ENCODE measurements around the gene ARHGEF11.

ARHGEF11 gene

GRCh38 chr1:156949127-156949526 lies 96.4 kb downstream of the ARHGEF11 start:
- H3K27me3 ChIP-seq (replicated peaks in 2 of 5; ENCODE audit: control insufficient read depth in 4 of 5, insufficient read depth in 5 of 5, low read length in 4 of 5) = no peaks in the 10 kb centered on the region
- 89% methylated on average over 1 of the region's 5 CpGs for WGBS (ENCODE audit: insufficient coverage)
- H3K36me3 ChIP-seq (ENCODE audit: control insufficient read depth in 4 of 4, insufficient read depth in 4 of 4, low read length in 3 of 4) = peaks cover 4 to 68% (median 34%) of the 10 kb centered on the region in 4 experiments
- ChIA-PET POLR2A (no interaction called here), CTCF (interaction anchor here (0.8 to 2.3 kb wide), 8 partner anchors 10 to 125 kb away, joined by 3 to 8 read pairs (median 4); no protein-coding TSS in a partner anchor)
- H3K4me1 ChIP-seq (ENCODE audit: control extremely low read depth in 1 of 4, control insufficient read depth in 4 of 4, insufficient read depth in 4 of 4, low read length in 3 of 4) = no peaks in the 10 kb centered on the region
- no peak for DNase-seq
- H3K4me3 ChIP-seq (ENCODE audit: control insufficient read depth in 1 of 7, extremely low read depth in 1 of 7, insufficient read depth in 4 of 7, low read depth in 2 of 7, low read length in 6 of 7) = no peak overlapping the region
- no peaks in the 10 kb centered on the region for H3K9me3 ChIP-seq (ENCODE audit: control extremely low read depth in 1 of 5, control insufficient read depth in 4 of 5, insufficient read depth in 2 of 5, low read depth in 1 of 5, low read length in 4 of 5)
- no peak overlapping the region for H3K27ac ChIP-seq (ENCODE audit: insufficient read depth in 1 of 2, low read depth in 1 of 2, low read length in 2 of 2, poor library complexity in 1 of 2, severe bottlenecking in 2 of 2)

GRCh38 chr1:156948708-156949107 lies 96.8 kb downstream of the ARHGEF11 start:
- Histone ChIP-seq H3K27ac (ENCODE audit: insufficient read depth in 1 of 2, low read depth in 1 of 2, low read length in 2 of 2, poor library complexity in 1 of 2, severe bottlenecking in 2 of 2) (no peak overlapping the region), H3K27me3 (replicated peaks in 2 of 5; ENCODE audit: control insufficient read depth in 4 of 5, insufficient read depth in 5 of 5, low read length in 4 of 5) (no peaks in the 10 kb centered on the region), H3K4me1 (ENCODE audit: control extremely low read depth in 1 of 4, control insufficient read depth in 4 of 4, insufficient read depth in 4 of 4, low read length in 3 of 4) (no peaks in the 10 kb centered on the region), H3K4me3 (ENCODE audit: control insufficient read depth in 1 of 7, extremely low read depth in 1 of 7, insufficient read depth in 4 of 7, low read depth in 2 of 7, low read length in 6 of 7) (no peak overlapping the region), H3K36me3 (ENCODE audit: control insufficient read depth in 4 of 4, insufficient read depth in 4 of 4, low read length in 3 of 4) (peaks cover 4 to 73% (median 38%) of the 10 kb centered on the region in 4 experiments), H3K9me3 (ENCODE audit: control extremely low read depth in 1 of 5, control insufficient read depth in 4 of 5, insufficient read depth in 2 of 5, low read depth in 1 of 5, low read length in 4 of 5) (no peaks in the 10 kb centered on the region)
- ChIA-PET CTCF (interaction anchor here (0.7 to 1.3 kb wide), 5 partner anchors 9 to 102 kb away, joined by 3 to 4 read pairs (median 3); no protein-coding TSS in a partner anchor), POLR2A (no interaction called here)
- WGBS (ENCODE audit: insufficient coverage) = 89% methylated on average over 3 of the region's 4 CpGs
- DNase-seq = no peak

GRCh38 chr1:156947818-156948525 lies 97.6 kb downstream of the ARHGEF11 start:
- H3K4me1 ChIP-seq (ENCODE audit: control extremely low read depth in 1 of 4, control insufficient read depth in 4 of 4, insufficient read depth in 4 of 4, low read length in 3 of 4) = no peaks in the 10 kb centered on the region
- H3K27ac ChIP-seq (ENCODE audit: insufficient read depth in 1 of 2, low read depth in 1 of 2, low read length in 2 of 2, poor library complexity in 1 of 2, severe bottlenecking in 2 of 2) = no peak overlapping the region
- ChIA-PET POLR2A (no interaction called here), CTCF (interaction anchor here (0.7 to 1.2 kb wide), 4 partner anchors 10 to 20 kb away, joined by 3 to 4 read pairs (median 3); no protein-coding TSS in a partner anchor)
- H3K4me3 ChIP-seq (ENCODE audit: control insufficient read depth in 1 of 7, extremely low read depth in 1 of 7, insufficient read depth in 4 of 7, low read depth in 2 of 7, low read length in 6 of 7) = no peak overlapping the region
- WGBS (ENCODE audit: insufficient coverage) = 98% methylated on average over 14 of the region's 17 CpGs
- no peaks in the 10 kb centered on the region for H3K9me3 ChIP-seq (ENCODE audit: control extremely low read depth in 1 of 5, control insufficient read depth in 4 of 5, insufficient read depth in 2 of 5, low read depth in 1 of 5, low read length in 4 of 5)
- peaks cover 4 to 77% (median 41%) of the 10 kb centered on the region in 4 experiments for H3K36me3 ChIP-seq (ENCODE audit: control insufficient read depth in 4 of 4, insufficient read depth in 4 of 4, low read length in 3 of 4)
- DNase-seq = no peak
- H3K27me3 ChIP-seq (replicated peaks in 2 of 5; ENCODE audit: control insufficient read depth in 4 of 5, insufficient read depth in 5 of 5, low read length in 4 of 5) = no peaks in the 10 kb centered on the region

- H3K4me3 ChIP-seq (ENCODE audit: control insufficient read depth in 1 of 7, extremely low read depth in 1 of 7, insufficient read depth in 4 of 7, low read depth in 2 of 7, low read length in 6 of 7) = no peak overlapping the region
- H3K27me3 ChIP-seq (replicated peaks in 2 of 5; ENCODE audit: control insufficient read depth in 4 of 5, insufficient read depth in 5 of 5, low read length in 4 of 5) = no peaks in the 10 kb centered on the region
- no peak overlapping the region for H3K27ac ChIP-seq (ENCODE audit: insufficient read depth in 1 of 2, low read depth in 1 of 2, low read length in 2 of 2, poor library complexity in 1 of 2, severe bottlenecking in 2 of 2)
- peaks cover 4 to 77% (median 43%) of the 10 kb centered on the region in 4 experiments for H3K36me3 ChIP-seq (ENCODE audit: control insufficient read depth in 4 of 4, insufficient read depth in 4 of 4, low read length in 3 of 4)
- ChIA-PET CTCF (interaction anchor here (0.9 to 1.2 kb wide), 3 partner anchors 11 to 19 kb away, joined by 3 read pairs; no protein-coding TSS in a partner anchor), POLR2A (no interaction called here)
- 98% methylated on average over 8 of the region's 9 CpGs for WGBS (ENCODE audit: insufficient coverage)
- H3K4me1 ChIP-seq (ENCODE audit: control extremely low read depth in 1 of 4, control insufficient read depth in 4 of 4, insufficient read depth in 4 of 4, low read length in 3 of 4) = no peaks in the 10 kb centered on the region
- no peak for DNase-seq
- no peaks in the 10 kb centered on the region for H3K9me3 ChIP-seq (ENCODE audit: control extremely low read depth in 1 of 5, control insufficient read depth in 4 of 5, insufficient read depth in 2 of 5, low read depth in 1 of 5, low read length in 4 of 5)
Observed at GRCh38 chr1:156947127-156947526, 98.4 kb downstream of the ARHGEF11 start.

- Histone ChIP-seq H3K9me3 (ENCODE audit: control extremely low read depth in 1 of 5, control insufficient read depth in 4 of 5, insufficient read depth in 2 of 5, low read depth in 1 of 5, low read length in 4 of 5) (no peaks in the 10 kb centered on the region), H3K27ac (ENCODE audit: insufficient read depth in 1 of 2, low read depth in 1 of 2, low read length in 2 of 2, poor library complexity in 1 of 2, severe bottlenecking in 2 of 2) (no peak overlapping the region), H3K27me3 (replicated peaks in 2 of 5; ENCODE audit: control insufficient read depth in 4 of 5, insufficient read depth in 5 of 5, low read length in 4 of 5) (no peaks in the 10 kb centered on the region), H3K4me1 (ENCODE audit: control extremely low read depth in 1 of 4, control insufficient read depth in 4 of 4, insufficient read depth in 4 of 4, low read length in 3 of 4) (no peaks in the 10 kb centered on the region), H3K4me3 (ENCODE audit: control insufficient read depth in 1 of 7, extremely low read depth in 1 of 7, insufficient read depth in 4 of 7, low read depth in 2 of 7, low read length in 6 of 7) (no peak overlapping the region), H3K36me3 (ENCODE audit: control insufficient read depth in 4 of 4, insufficient read depth in 4 of 4, low read length in 3 of 4) (peaks cover 4 to 80% (median 46%) of the 10 kb centered on the region in 4 experiments)
- no peak for DNase-seq
- ChIA-PET POLR2A (no interaction called here), CTCF (interaction anchor here (1.1 kb wide), 1 partner anchor 12 kb away, joined by 3 read pairs; no protein-coding TSS in a partner anchor)
- 94% methylated on average over 10 of the region's 11 CpGs for WGBS (ENCODE audit: insufficient coverage)
Observed at GRCh38 chr1:156945881-156946661, 99.5 kb downstream of the ARHGEF11 start.

GRCh38 chr1:156944848-156945247 lies 100.7 kb downstream of the ARHGEF11 start:
- H3K27me3 ChIP-seq (replicated peaks in 2 of 5; ENCODE audit: control insufficient read depth in 4 of 5, insufficient read depth in 5 of 5, low read length in 4 of 5) = no peaks in the 10 kb centered on the region
- no peak overlapping the region for H3K4me3 ChIP-seq (ENCODE audit: control insufficient read depth in 1 of 7, extremely low read depth in 1 of 7, insufficient read depth in 4 of 7, low read depth in 2 of 7, low read length in 6 of 7)
- WGBS (ENCODE audit: insufficient coverage) = over 99% methylated on average over 8 of the region's 8 CpGs
- H3K9me3 ChIP-seq (ENCODE audit: control extremely low read depth in 1 of 5, control insufficient read depth in 4 of 5, insufficient read depth in 2 of 5, low read depth in 1 of 5, low read length in 4 of 5) = no peaks in the 10 kb centered on the region
- POLR2A ChIA-PET = no interaction called here
- no peaks in the 10 kb centered on the region for H3K4me1 ChIP-seq (ENCODE audit: control extremely low read depth in 1 of 4, control insufficient read depth in 4 of 4, insufficient read depth in 4 of 4, low read length in 3 of 4)
- CTCF ChIA-PET = no interaction called here
- peaks cover 4 to 86% (median 50%) of the 10 kb centered on the region in 4 experiments for H3K36me3 ChIP-seq (ENCODE audit: control insufficient read depth in 4 of 4, insufficient read depth in 4 of 4, low read length in 3 of 4)
- DNase-seq = no peak
- H3K27ac ChIP-seq (ENCODE audit: insufficient read depth in 1 of 2, low read depth in 1 of 2, low read length in 2 of 2, poor library complexity in 1 of 2, severe bottlenecking in 2 of 2) = no peak overlapping the region

GRCh38 chr1:156944268-156944667 lies 101.3 kb downstream of the ARHGEF11 start:
- H3K27ac ChIP-seq (ENCODE audit: insufficient read depth in 1 of 2, low read depth in 1 of 2, low read length in 2 of 2, poor library complexity in 1 of 2, severe bottlenecking in 2 of 2) = no peak overlapping the region
- H3K4me1 ChIP-seq (ENCODE audit: control extremely low read depth in 1 of 4, control insufficient read depth in 4 of 4, insufficient read depth in 4 of 4, low read length in 3 of 4) = no peaks in the 10 kb centered on the region
- no peak for DNase-seq
- H3K36me3 ChIP-seq (ENCODE audit: control insufficient read depth in 4 of 4, insufficient read depth in 4 of 4, low read length in 3 of 4) = peaks cover 4 to 88% (median 52%) of the 10 kb centered on the region in 4 experiments
- 100% methylated on average over 1 of the region's 1 CpG for WGBS (ENCODE audit: insufficient coverage)
- CTCF ChIA-PET = no interaction called here
- H3K4me3 ChIP-seq (ENCODE audit: control insufficient read depth in 1 of 7, extremely low read depth in 1 of 7, insufficient read depth in 4 of 7, low read depth in 2 of 7, low read length in 6 of 7) = no peak overlapping the region
- H3K27me3 ChIP-seq (replicated peaks in 2 of 5; ENCODE audit: control insufficient read depth in 4 of 5, insufficient read depth in 5 of 5, low read length in 4 of 5) = no peaks in the 10 kb centered on the region
- no peaks in the 10 kb centered on the region for H3K9me3 ChIP-seq (ENCODE audit: control extremely low read depth in 1 of 5, control insufficient read depth in 4 of 5, insufficient read depth in 2 of 5, low read depth in 1 of 5, low read length in 4 of 5)
- POLR2A ChIA-PET = no interaction called here

All from common myeloid progenitor, CD34-positive (primary cell).